Smooth muscle cell (in vitro differentiated cells): Measurements from ENCODE around the gene TOPBP1. TPM values are rescaled to one million over a fixed set of nuclear protein-coding genes. Genes with fewer than 3 reads are reported as not detected.

Experiments
- DNase-seq: peaks from one replicate; lab custom pipeline; 2025; ENCODE audit not compliant: unreplicated experiment; lab: John Stamatoyannopoulos, UW
- H2AFZ ChIP-seq: fragments of 200-600 bp; sonication (generic); 2 replicates; pipeline ENCODE4 v1.6.0; 2016; ENCODE audit warnings: antibody characterized with exemption, low read depth, mild to moderate bottlenecking
- H3F3A ChIP-seq: fragments of 200-600 bp; sonication (generic); 2 replicates; pipeline ENCODE4 v1.6.0; 2017; ENCODE audit warnings: antibody characterized with exemption, low read depth
- H3K27ac ChIP-seq: fragments of 200-600 bp; sonication (generic); 2 replicates; pipeline ENCODE4 v1.5.1; 2016; ENCODE audit warnings: low read depth, mild to moderate bottlenecking
- H3K27me3 ChIP-seq: fragments of 200-600 bp; sonication (generic); 2 replicates; pipeline ENCODE4 v1.6.1; 2016; ENCODE audit warnings: low read depth, mild to moderate bottlenecking
- H3K36me3 ChIP-seq: fragments of 200-600 bp; sonication (generic); 2 replicates; pipeline ENCODE4 v1.5.1; 2016; ENCODE audit warnings: low read depth
- H3K4me1 ChIP-seq: fragments of 200-600 bp; sonication (generic); 2 replicates; pipeline ENCODE4 v1.5.1; 2016; ENCODE audit warnings: low read depth
- H3K4me2 ChIP-seq: fragments of 200-600 bp; sonication (generic); 2 replicates; pipeline ENCODE4 v1.6.0; 2016; ENCODE audit warnings: mild to moderate bottlenecking
- H3K4me3 ChIP-seq: fragments of 200-600 bp; sonication (generic); 2 replicates; pipeline ENCODE4 v1.5.1; 2016; ENCODE audit warnings: mild to moderate bottlenecking
- H3K79me2 ChIP-seq: fragments of 200-600 bp; sonication (generic); 2 replicates; pipeline ENCODE4 v1.6.0; 2016; ENCODE audit warnings: low read depth, mild to moderate bottlenecking
- H3K9ac ChIP-seq: fragments of 200-600 bp; sonication (generic); 2 replicates; pipeline ENCODE4 v1.6.0; 2016; ENCODE audit warnings: low read depth
- H3K9me3 ChIP-seq: fragments of 200-600 bp; sonication (generic); replicated peaks from 2 replicates; pipeline ENCODE4 v1.5.1; 2016; ENCODE audit warnings: low read depth
- H4K20me1 ChIP-seq: fragments of 200-600 bp; sonication (generic); 2 replicates; pipeline ENCODE4 v1.6.0; 2016; ENCODE audit warnings: low read depth
- WGBS: methylation state at CpG from one replicate; pipeline ENCODE4 v1.1.7; 2016; ENCODE audit warnings: low lambda C conversion rate; 5-methylcytosine and 5-hydroxymethylcytosine counted together
- polyA plus RNA-seq: library from polyadenylated mRNA; unstranded; fragments of >200 nt; fragmentation: Nextera tagmentation; extraction: Ambion mirVana; gene quantifications from 2 replicates; pipeline ENCODE4 v1.2.1, GENCODE V29; 2016
- total RNA-seq: library from RNA; depleted of rRNA; stranded (reverse); fragments of >200 nt; gene quantifications from 2 replicates; pipeline ENCODE4 v1.2.3, GENCODE V29; 2014
- TF ChIP-seq, protein P1 (sequence below): fragments of 200-600 bp; sonication (generic); IDR thresholded peaks from 2 replicates; pipeline ENCODE4 v1.5.1; 2017; ENCODE audit warnings: borderline replicate concordance, mild to moderate bottlenecking, antibody characterized with exemption; ENCODE audit not compliant: insufficient read depth, poor library complexity, severe bottlenecking

TOPBP1 gene
- total and polyA plus RNA-seq, 2 experiments from 2014 or later = 8.3 to 27.5 TPM

GRCh38 chr3:133700351-133700750 lies 38.6 kb upstream of the TOPBP1 start:
- H3K79me2 ChIP-seq = no peaks in the 10 kb centered on the region
- H2AFZ ChIP-seq = no peak overlapping the region
- H3K9me3 ChIP-seq = no peaks in the 10 kb centered on the region
- DNase-seq = no peak
- H3K27me3 ChIP-seq = no peaks in the 10 kb centered on the region
- 71% methylated on average over 6 of the region's 6 CpGs for WGBS
- H3K27ac ChIP-seq = no peak overlapping the region
- H3K4me3 ChIP-seq = no peak overlapping the region
- TF ChIP-seq, protein P1, sequence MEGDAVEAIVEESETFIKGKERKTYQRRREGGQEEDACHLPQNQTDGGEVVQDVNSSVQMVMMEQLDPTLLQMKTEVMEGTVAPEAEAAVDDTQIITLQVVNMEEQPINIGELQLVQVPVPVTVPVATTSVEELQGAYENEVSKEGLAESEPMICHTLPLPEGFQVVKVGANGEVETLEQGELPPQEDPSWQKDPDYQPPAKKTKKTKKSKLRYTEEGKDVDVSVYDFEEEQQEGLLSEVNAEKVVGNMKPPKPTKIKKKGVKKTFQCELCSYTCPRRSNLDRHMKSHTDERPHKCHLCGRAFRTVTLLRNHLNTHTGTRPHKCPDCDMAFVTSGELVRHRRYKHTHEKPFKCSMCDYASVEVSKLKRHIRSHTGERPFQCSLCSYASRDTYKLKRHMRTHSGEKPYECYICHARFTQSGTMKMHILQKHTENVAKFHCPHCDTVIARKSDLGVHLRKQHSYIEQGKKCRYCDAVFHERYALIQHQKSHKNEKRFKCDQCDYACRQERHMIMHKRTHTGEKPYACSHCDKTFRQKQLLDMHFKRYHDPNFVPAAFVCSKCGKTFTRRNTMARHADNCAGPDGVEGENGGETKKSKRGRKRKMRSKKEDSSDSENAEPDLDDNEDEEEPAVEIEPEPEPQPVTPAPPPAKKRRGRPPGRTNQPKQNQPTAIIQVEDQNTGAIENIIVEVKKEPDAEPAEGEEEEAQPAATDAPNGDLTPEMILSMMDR = no peak
- H4K20me1 ChIP-seq = no peaks in the 10 kb centered on the region
- no peaks in the 10 kb centered on the region for H3F3A ChIP-seq
- H3K9ac ChIP-seq = no peak overlapping the region
- H3K4me2 ChIP-seq = no peak overlapping the region
- no peaks in the 10 kb centered on the region for H3K4me1 ChIP-seq
- no peaks in the 10 kb centered on the region for H3K36me3 ChIP-seq

GRCh38 chr3:133699903-133700302 lies 38.2 kb upstream of the TOPBP1 start:
- Histone ChIP-seq H3K27ac (no peak overlapping the region), H4K20me1 (no peaks in the 10 kb centered on the region), H3K4me1 (no peaks in the 10 kb centered on the region), H3K79me2 (no peaks in the 10 kb centered on the region), H3K4me3 (no peak overlapping the region), H3K4me2 (no peak overlapping the region), H3K36me3 (no peaks in the 10 kb centered on the region), H2AFZ (no peak overlapping the region), H3K27me3 (no peaks in the 10 kb centered on the region), H3K9ac (no peak overlapping the region), H3K9me3 (no peaks in the 10 kb centered on the region), H3F3A (no peaks in the 10 kb centered on the region)
- TF ChIP-seq, protein P1 = no peak
- 78% methylated on average over 3 of the region's 3 CpGs for WGBS
- no peak for DNase-seq

DNA sequence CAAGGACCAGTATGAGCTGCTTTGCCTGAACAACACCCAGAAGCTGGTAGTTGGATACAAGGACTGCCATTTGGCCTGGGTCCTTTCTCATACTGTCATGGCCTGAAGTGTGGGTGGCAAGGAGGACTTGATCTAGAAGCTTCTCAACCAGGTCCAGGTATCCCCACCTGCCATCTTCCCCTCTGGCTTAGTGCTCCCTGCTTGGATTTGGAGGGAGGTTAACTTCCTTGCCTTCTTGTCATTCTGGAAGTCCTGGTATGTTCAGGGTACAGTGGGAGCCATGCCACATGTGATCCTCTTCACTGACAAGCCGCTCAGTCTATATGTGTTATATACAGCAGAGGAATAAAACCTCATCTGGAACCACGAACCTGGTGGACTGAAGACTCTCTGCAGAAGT lies 37.7 kb upstream of the TOPBP1 start:
- 74% methylated on average over 2 of the region's 2 CpGs for WGBS
- Histone ChIP-seq H3F3A (no peaks in the 10 kb centered on the region), H3K27ac (no peak overlapping the region)

DNA sequence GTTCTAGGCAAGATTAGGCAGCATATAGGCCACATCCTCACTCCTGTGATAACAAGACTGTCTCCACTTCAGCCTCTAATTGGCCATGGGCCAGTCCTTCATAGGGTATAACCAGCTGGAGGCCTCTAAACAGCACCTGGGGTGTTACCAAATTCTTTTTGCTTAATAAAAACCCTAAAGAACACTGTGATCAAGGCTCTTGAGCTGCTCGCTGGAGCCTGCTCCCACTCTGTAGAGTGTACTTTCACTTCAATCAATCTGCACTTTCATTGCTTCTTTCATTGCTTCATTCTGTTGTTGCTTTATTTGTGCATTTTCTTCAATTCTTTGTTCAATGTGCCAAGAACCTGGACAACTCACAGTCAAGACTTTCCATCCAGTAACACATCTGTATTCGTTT lies 36.2 kb upstream of the TOPBP1 start:
- Histone ChIP-seq H3K36me3 (no peaks in the 10 kb centered on the region), H3K9ac (no peak overlapping the region), H3K9me3 (no peaks in the 10 kb centered on the region), H3K27me3 (no peaks in the 10 kb centered on the region), H4K20me1 (no peaks in the 10 kb centered on the region), H3K4me2 (no peak overlapping the region), H3F3A (no peaks in the 10 kb centered on the region), H3K27ac (no peak overlapping the region), H3K4me1 (no peaks in the 10 kb centered on the region), H2AFZ (no peak overlapping the region), H3K4me3 (no peak overlapping the region), H3K79me2 (no peaks in the 10 kb centered on the region)
- TF ChIP-seq, protein P1 = no peak
- 82% methylated on average over 2 of the region's 2 CpGs for WGBS
- DNase-seq = no peak

More for the DNA sequence above, 37.7 kb upstream of the TOPBP1 start:
- no peaks in the 10 kb centered on the region for H3K27me3 ChIP-seq
- H3K4me1 ChIP-seq = no peaks in the 10 kb centered on the region
- no peak overlapping the region for H3K4me3 ChIP-seq
- H3K79me2 ChIP-seq = no peaks in the 10 kb centered on the region
- no peak for DNase-seq
- H3K9ac ChIP-seq = no peak overlapping the region
- no peaks in the 10 kb centered on the region for H4K20me1 ChIP-seq
- H3K36me3 ChIP-seq = no peaks in the 10 kb centered on the region
- no peak overlapping the region for H3K4me2 ChIP-seq
- no peaks in the 10 kb centered on the region for H3K9me3 ChIP-seq
- H2AFZ ChIP-seq = no peak overlapping the region
- TF ChIP-seq, protein P1 = no peak
